Ishikawa (cell line): ENCODE measurements around the gene GOLT1A.

Experiments used
- CEBPB ChIP-seq: IDR thresholded peaks from 2 replicates; pipeline ENCODE4 v1.6.1; 2012
- REST ChIP-seq: IDR thresholded peaks from 2 replicates; pipeline ENCODE4 v1.6.1; 2012; ENCODE audit warnings: low read depth, mild to moderate bottlenecking
- TAF1 ChIP-seq: IDR thresholded peaks from 2 replicates; pipeline ENCODE4 v1.6.1; 2012; ENCODE audit warnings: low read depth, mild to moderate bottlenecking
- ZBTB7A ChIP-seq: IDR thresholded peaks from 2 replicates; pipeline ENCODE4 v1.6.1; 2012; ENCODE audit warnings: low read depth

DNA sequence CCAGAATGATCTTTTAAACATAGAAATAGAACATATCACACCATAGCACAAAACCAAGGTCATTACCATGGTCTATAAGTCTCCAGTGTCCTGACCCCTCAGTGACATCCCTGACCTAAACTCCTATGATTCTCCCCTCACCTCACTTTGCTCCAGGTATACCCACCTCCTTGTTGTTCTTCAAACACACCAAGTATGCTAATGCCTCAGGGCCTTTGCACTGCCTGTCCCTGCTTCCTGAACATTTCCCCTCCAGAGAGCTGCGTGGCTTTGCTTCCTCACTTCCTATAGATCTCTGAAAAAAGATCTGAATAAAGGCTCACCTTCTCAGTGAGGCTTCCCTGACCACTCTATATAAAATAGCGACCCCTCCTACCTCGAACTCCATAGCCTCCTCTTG lies 1.1 kb downstream of the GOLT1A start:
- TF ChIP-seq TAF1 (no peak), CEBPB (no peak), REST (no peak), ZBTB7A (no peak)
